Measurements from ENCODE around the gene TMEM145. TPM values are rescaled to one million over a fixed set of nuclear protein-coding genes. Genes with fewer than 3 reads are reported as not detected.

The TMEM145 gene
- total and polyA plus RNA-seq, 9 of the 15 experiments (the other 6 are each of a cell fraction or from before 2014, with no cell fraction given): 0.80 to 5.5 (median 1.9) TPM; not detected in 3

DNA sequence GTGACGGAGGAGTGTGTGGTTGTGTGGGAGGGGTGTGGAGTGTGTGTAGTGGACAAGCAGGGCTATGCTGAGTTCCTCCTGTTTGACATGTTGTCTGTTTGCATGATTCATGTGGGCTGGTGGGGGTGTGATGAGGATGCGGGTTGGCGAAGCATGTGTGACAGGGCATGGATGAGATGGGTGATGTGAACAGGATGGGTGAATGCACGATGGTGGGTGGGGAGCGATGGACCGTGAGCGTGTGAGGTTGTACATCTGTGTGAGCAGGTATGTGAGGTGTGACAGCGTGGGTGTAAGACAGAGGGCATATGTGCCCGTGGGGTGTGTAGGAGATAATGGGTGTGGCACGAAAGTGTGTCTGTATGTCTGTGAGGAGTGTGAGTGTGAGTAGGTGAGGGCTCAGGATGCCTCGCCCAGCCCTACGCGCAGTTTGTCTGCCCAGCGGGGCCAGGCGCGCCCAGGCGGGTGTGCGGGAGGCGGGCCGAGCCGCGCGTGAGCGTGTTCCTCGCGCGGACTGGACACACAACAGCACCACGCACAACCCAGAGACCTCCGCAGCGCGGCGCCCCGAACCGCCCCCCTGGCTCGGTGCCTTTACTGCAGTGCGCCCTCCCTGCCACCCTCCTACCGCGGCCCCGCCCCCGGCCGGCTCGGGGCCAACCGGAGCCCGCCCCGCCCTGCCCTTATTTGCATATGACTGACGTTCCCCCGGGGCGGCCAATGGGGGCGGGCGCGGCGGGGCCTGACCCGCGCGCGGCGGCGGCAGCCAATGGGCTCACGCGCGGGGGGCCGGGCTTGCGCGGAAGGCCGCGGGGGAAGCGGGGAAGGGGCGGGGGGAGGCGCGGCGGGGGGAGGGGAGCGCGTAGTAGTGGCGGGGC lies 29.7 kb upstream of the TMEM145 start (continued):
- TF ChIP-seq ZNF347 (CRISPR knock-in tag; IDR thresholded peaks at IDR 0.05; ENCODE audit: low read depth) (no peak), HNRNPH1 (optimal IDR thresholded peaks at IDR 0.05; ENCODE audit: low read depth, low read length) (no peak), MAZ (CRISPR knock-in tag; conservative IDR thresholded peaks at IDR 0.05 in 1 of 2, IDR thresholded peaks at IDR 0.05 in 1 of 2) (peak; percentile 28 to 52), MAFF (IDR thresholded peaks at IDR 0.05; ENCODE audit: low read length) (no peak), ELF4 (CRISPR knock-in tag; IDR thresholded peaks at IDR 0.05) (0 out of 2 replicates have a peak, but pooled peaks have one; percentile 39), MTA1 (IDR thresholded peaks at IDR 0.05; ENCODE audit: borderline replicate concordance) (no peak), ZNF124 (CRISPR knock-in tag; IDR thresholded peaks at IDR 0.05) (no peak), STAT5A (IDR thresholded peaks at IDR 0.05; ENCODE audit: borderline replicate concordance, low read length) (no peak), MCM2 (IDR thresholded peaks at IDR 0.05; ENCODE audit: low read depth) (no peak), MYNN (IDR thresholded peaks at IDR 0.05) (peak; percentile 40; the same call in 1 of the 2 replicates), MYNN (CRISPR knock-in tag; IDR thresholded peaks at IDR 0.05) (no peak), BDP1 (IDR thresholded peaks at IDR 0.05; ENCODE audit: insufficient read depth, insufficient read length) (no peak), SIN3A (IDR thresholded peaks at IDR 0.05; ENCODE audit: borderline replicate concordance in 2 of 2, control insufficient read depth in 1 of 2, low read depth in 2 of 2, low read length in 2 of 2) (no peak), ZNF146 (CRISPR knock-in tag; IDR thresholded peaks at IDR 0.05; ENCODE audit: unreplicated experiment) (no peak), PYGO2 (tag; IDR thresholded peaks at IDR 0.05) (no peak), SRSF7 (optimal IDR thresholded peaks at IDR 0.05; ENCODE audit: low read depth, low read length) (no peak), TSC22D4 (tag; IDR thresholded peaks at IDR 0.05) (no peak)
- TF ChIP-seq, protein P1, sequence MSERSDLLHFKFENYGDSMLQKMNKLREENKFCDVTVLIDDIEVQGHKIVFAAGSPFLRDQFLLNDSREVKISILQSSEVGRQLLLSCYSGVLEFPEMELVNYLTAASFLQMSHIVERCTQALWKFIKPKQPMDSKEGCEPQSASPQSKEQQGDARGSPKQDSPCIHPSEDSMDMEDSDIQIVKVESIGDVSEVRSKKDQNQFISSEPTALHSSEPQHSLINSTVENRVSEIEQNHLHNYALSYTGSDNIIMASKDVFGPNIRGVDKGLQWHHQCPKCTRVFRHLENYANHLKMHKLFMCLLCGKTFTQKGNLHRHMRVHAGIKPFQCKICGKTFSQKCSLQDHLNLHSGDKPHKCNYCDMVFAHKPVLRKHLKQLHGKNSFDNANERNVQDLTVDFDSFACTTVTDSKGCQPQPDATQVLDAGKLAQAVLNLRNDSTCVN (CRISPR knock-in tag; IDR thresholded peaks at IDR 0.05): no peak
- TF ChIP-seq, protein P2, sequence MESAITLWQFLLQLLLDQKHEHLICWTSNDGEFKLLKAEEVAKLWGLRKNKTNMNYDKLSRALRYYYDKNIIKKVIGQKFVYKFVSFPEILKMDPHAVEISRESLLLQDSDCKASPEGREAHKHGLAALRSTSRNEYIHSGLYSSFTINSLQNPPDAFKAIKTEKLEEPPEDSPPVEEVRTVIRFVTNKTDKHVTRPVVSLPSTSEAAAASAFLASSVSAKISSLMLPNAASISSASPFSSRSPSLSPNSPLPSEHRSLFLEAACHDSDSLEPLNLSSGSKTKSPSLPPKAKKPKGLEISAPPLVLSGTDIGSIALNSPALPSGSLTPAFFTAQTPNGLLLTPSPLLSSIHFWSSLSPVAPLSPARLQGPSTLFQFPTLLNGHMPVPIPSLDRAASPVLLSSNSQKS (CRISPR knock-in tag; IDR thresholded peaks at IDR 0.05): no peak
- TF ChIP-seq, protein P3, sequence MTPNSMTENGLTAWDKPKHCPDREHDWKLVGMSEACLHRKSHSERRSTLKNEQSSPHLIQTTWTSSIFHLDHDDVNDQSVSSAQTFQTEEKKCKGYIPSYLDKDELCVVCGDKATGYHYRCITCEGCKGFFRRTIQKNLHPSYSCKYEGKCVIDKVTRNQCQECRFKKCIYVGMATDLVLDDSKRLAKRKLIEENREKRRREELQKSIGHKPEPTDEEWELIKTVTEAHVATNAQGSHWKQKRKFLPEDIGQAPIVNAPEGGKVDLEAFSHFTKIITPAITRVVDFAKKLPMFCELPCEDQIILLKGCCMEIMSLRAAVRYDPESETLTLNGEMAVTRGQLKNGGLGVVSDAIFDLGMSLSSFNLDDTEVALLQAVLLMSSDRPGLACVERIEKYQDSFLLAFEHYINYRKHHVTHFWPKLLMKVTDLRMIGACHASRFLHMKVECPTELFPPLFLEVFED (CRISPR knock-in tag; conservative IDR thresholded peaks at IDR 0.05): no peak; the same call in 1 of the 2 replicates
- TF ChIP-seq, protein P4, sequence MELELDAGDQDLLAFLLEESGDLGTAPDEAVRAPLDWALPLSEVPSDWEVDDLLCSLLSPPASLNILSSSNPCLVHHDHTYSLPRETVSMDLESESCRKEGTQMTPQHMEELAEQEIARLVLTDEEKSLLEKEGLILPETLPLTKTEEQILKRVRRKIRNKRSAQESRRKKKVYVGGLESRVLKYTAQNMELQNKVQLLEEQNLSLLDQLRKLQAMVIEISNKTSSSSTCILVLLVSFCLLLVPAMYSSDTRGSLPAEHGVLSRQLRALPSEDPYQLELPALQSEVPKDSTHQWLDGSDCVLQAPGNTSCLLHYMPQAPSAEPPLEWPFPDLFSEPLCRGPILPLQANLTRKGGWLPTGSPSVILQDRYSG (tag; conservative IDR thresholded peaks at IDR 0.05; ENCODE audit: low read depth): no peak
- TF ChIP-seq, protein P5, sequence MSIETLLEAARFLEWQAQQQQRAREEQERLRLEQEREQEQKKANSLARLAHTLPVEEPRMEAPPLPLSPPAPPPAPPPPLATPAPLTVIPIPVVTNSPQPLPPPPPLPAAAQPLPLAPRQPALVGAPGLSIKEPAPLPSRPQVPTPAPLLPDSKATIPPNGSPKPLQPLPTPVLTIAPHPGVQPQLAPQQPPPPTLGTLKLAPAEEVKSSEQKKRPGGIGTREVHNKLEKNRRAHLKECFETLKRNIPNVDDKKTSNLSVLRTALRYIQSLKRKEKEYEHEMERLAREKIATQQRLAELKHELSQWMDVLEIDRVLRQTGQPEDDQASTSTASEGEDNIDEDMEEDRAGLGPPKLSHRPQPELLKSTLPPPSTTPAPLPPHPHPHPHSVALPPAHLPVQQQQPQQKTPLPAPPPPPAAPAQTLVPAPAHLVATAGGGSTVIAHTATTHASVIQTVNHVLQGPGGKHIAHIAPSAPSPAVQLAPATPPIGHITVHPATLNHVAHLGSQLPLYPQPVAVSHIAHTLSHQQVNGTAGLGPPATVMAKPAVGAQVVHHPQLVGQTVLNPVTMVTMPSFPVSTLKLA (conservative IDR thresholded peaks at IDR 0.05): no peak; a peak in 1 of 4 replicates

All from K562 (cell line).